Dendritic cell treated with granulocyte-macrophage colony-stimulating factor and Interleukin-4, amounts not matched to agents 40 ng/mL and 50 ng/mL, for 4 days (primary cell): ENCODE results near the gene P3H1.
"Not testable (repeated sequence)": the region's sequence is repeated elsewhere in the genome, so short reads cannot be mapped to it uniquely, and the experiment has no call there.

ENCODE experiments used
- H3K27ac Mint-ChIP-seq: one replicate; pipeline ENCODE4 v1.8.0; 2022; ENCODE audit warnings: mild to moderate bottlenecking, mixed read lengths
- H3K27me3 Mint-ChIP-seq: one replicate; pipeline ENCODE4 v1.8.0; 2022; ENCODE audit warnings: mild to moderate bottlenecking, mixed read lengths
- H3K36me3 Mint-ChIP-seq: one replicate; pipeline ENCODE4 v1.8.0; 2022; ENCODE audit warnings: low read depth, mixed read lengths
- H3K4me1 Mint-ChIP-seq: one replicate; pipeline ENCODE4 v1.8.0; 2022; ENCODE audit warnings: low read depth, mixed read lengths
- H3K4me3 Mint-ChIP-seq: one replicate; pipeline ENCODE4 v1.8.0; 2022; ENCODE audit warnings: mild to moderate bottlenecking, moderate library complexity, mixed read lengths
- H3K9me3 Mint-ChIP-seq: one replicate; pipeline ENCODE4 v1.8.0; 2022; ENCODE audit warnings: mixed read lengths
- intact Hi-C: fragments of 100-400 bp; cut with micrococcal nuclease; formaldehyde crosslinking; loops from one replicate; pipeline ENCODE4 v1.15.0; 2022

P3H1 gene

GRCh38 chr1:42737257-42737656 is 29.6 kb downstream of the P3H1 start:
- H3K36me3 Mint-ChIP-seq: no peaks in the 10 kb centered on the region
- no peaks in the 10 kb centered on the region for H3K27me3 Mint-ChIP-seq
- H3K9me3 Mint-ChIP-seq: no peaks in the 10 kb centered on the region
- peak overlapping the region; percentile 13 for H3K4me3 Mint-ChIP-seq
- H3K4me1 Mint-ChIP-seq: peaks cover 37% of the 10 kb centered on the region
- H3K27ac Mint-ChIP-seq: peak overlapping the region; percentile 82
- intact Hi-C loops: no loop called here

- no peaks in the 10 kb centered on the region for H3K27me3 Mint-ChIP-seq
- peaks cover 38% of the 10 kb centered on the region for H3K4me1 Mint-ChIP-seq
- H3K36me3 Mint-ChIP-seq: no peaks in the 10 kb centered on the region
- intact Hi-C loops: no loop called here
- peak overlapping the region; percentile 13 for H3K4me3 Mint-ChIP-seq
- peak overlapping the region; percentile 82 for H3K27ac Mint-ChIP-seq
- no peaks in the 10 kb centered on the region for H3K9me3 Mint-ChIP-seq
Observed at GRCh38 chr1:42736571-42737200, 30.1 kb downstream of the P3H1 start.

DNA sequence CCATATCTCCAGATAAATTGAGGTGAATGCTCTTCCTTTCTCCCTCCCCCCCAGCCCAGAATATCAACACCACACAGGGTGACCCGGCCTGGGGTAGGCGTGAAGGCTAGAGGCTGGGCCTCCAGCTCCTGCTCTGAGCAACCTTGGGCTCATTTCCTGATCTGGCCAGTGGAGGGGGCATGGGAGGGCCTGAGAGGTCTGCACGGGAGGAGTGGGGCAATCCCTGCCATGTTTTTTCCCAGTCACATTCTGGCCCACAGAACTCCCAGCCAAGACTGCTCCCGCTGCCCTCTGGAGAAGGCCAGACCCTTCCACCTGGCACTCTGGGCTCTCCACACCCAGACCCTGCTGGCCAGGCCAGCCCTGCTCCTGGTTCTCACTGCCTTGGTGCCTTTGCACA is 30.7 kb downstream of the P3H1 start:
- intact Hi-C loops: no loop called here
- Mint-ChIP-seq H3K27me3 (no peaks in the 10 kb centered on the region), H3K4me1 (peaks cover 38% of the 10 kb centered on the region), H3K36me3 (no peaks in the 10 kb centered on the region), H3K9me3 (no peaks in the 10 kb centered on the region), H3K4me3 (peak overlapping the region; percentile 11), H3K27ac (peak overlapping the region; percentile 82)

GRCh38 chr1:42735477-42736105 is 31.2 kb downstream of the P3H1 start:
- H3K27me3 Mint-ChIP-seq: no peaks in the 10 kb centered on the region
- intact Hi-C loops: no loop called here
- H3K9me3 Mint-ChIP-seq: no peaks in the 10 kb centered on the region
- H3K4me3 Mint-ChIP-seq: no peak overlapping the region
- H3K27ac Mint-ChIP-seq: peak overlapping the region; percentile 82
- H3K4me1 Mint-ChIP-seq: peaks cover 38% of the 10 kb centered on the region
- no peaks in the 10 kb centered on the region for H3K36me3 Mint-ChIP-seq

- no peaks in the 10 kb centered on the region for H3K36me3 Mint-ChIP-seq
- no peak overlapping the region for H3K27ac Mint-ChIP-seq
- H3K27me3 Mint-ChIP-seq: no peaks in the 10 kb centered on the region
- no peaks in the 10 kb centered on the region for H3K9me3 Mint-ChIP-seq
- H3K4me3 Mint-ChIP-seq: no peak overlapping the region
- peaks cover 38% of the 10 kb centered on the region for H3K4me1 Mint-ChIP-seq
- intact Hi-C loops: no loop called here
Observed at GRCh38 chr1:42735056-42735455, 31.8 kb downstream of the P3H1 start.

GRCh38 chr1:42734201-42735035 is 32.4 kb downstream of the P3H1 start:
- H3K4me3 Mint-ChIP-seq: no peak overlapping the region
- no peaks in the 10 kb centered on the region for H3K27me3 Mint-ChIP-seq
- H3K27ac Mint-ChIP-seq: peak overlapping the region; percentile 42
- no peaks in the 10 kb centered on the region for H3K9me3 Mint-ChIP-seq
- no peaks in the 10 kb centered on the region for H3K36me3 Mint-ChIP-seq
- intact Hi-C loops: no loop called here
- peaks cover 34% of the 10 kb centered on the region for H3K4me1 Mint-ChIP-seq

DNA sequence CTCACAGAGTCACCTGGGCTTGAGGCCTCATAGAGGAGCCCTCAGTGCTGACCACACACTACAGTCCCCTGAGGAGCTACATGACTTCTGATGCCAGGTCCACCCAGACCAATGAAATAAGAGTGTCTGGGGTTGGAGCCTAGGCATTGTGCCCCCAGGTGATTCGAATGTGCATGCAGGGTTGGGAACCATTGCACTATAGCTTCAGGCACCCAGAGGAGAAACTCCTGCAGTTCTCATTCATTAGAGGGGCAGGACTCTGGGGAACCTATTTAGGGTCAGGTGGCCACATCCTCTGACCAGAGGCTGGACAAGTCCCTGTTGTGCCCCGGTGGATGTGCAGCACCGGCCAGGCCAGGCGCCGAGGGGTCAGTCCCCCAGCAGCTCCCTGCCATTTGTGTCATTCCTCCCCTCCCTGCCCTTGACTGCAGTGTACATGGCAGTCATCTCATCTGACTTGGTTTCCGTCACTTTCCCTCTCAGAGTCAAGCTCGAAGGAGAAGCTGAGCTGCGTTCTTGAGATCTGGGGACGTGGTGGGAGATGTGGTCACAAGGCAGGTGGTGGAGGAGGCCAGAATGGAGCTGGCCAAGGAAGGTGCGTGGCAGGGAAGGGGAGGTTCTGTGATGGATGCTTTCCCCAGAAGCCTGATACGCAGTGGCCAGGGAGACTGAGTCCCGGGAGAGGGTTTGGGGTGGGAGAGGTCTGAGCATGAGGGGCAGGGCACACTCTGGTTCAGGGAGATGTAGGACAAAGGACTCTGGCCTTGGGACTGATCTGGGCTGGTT is 33.2 kb downstream of the P3H1 start:
- Mint-ChIP-seq H3K27me3 (no peaks in the 10 kb centered on the region), H3K4me3 (no peak overlapping the region), H3K27ac (peak overlapping the region; percentile 42), H3K36me3 (no peaks in the 10 kb centered on the region), H3K4me1 (peaks cover 33% of the 10 kb centered on the region), H3K9me3 (no peaks in the 10 kb centered on the region)
- intact Hi-C loops: no loop called here

- no peaks in the 10 kb centered on the region for H3K9me3 Mint-ChIP-seq
- no peak overlapping the region for H3K4me3 Mint-ChIP-seq
- no peaks in the 10 kb centered on the region for H3K27me3 Mint-ChIP-seq
- H3K36me3 Mint-ChIP-seq: no peaks in the 10 kb centered on the region
- intact Hi-C loops: no loop called here
- H3K27ac Mint-ChIP-seq: no peak overlapping the region
- H3K4me1 Mint-ChIP-seq: peaks cover 20% of the 10 kb centered on the region
Observed at GRCh38 chr1:42732126-42732680, 34.6 kb downstream of the P3H1 start.

GRCh38 chr1:42731585-42731984 is 35.2 kb downstream of the P3H1 start:
- intact Hi-C loops: no loop called here
- Mint-ChIP-seq H3K27me3 (no peaks in the 10 kb centered on the region), H3K4me3 (no peak overlapping the region), H3K36me3 (no peaks in the 10 kb centered on the region), H3K9me3 (no peaks in the 10 kb centered on the region), H3K27ac (no peak overlapping the region), H3K4me1 (peaks cover 14% of the 10 kb centered on the region)

- H3K27ac Mint-ChIP-seq: no peak overlapping the region
- no peaks in the 10 kb centered on the region for H3K27me3 Mint-ChIP-seq
- no peak overlapping the region for H3K4me3 Mint-ChIP-seq
- H3K36me3 Mint-ChIP-seq: no peaks in the 10 kb centered on the region
- H3K9me3 Mint-ChIP-seq: no peaks in the 10 kb centered on the region
- intact Hi-C loops: no loop called here
- H3K4me1 Mint-ChIP-seq: peaks cover 8% of the 10 kb centered on the region
Observed at GRCh38 chr1:42730988-42731387, 35.8 kb downstream of the P3H1 start.

GRCh38 chr1:42730002-42730401 is 36.8 kb downstream of the P3H1 start:
- Mint-ChIP-seq H3K27me3 (no peaks in the 10 kb centered on the region), H3K4me3 (no peak overlapping the region), H3K27ac (no peak overlapping the region), H3K9me3 (no peaks in the 10 kb centered on the region), H3K4me1 (peaks cover 5% of the 10 kb centered on the region), H3K36me3 (no peaks in the 10 kb centered on the region)
- intact Hi-C loops: no loop called here

- intact Hi-C loops, H3K27me3 Mint-ChIP-seq, H3K9me3 Mint-ChIP-seq, H3K4me3 Mint-ChIP-seq, H3K36me3 Mint-ChIP-seq, H3K4me1 Mint-ChIP-seq, H3K27ac Mint-ChIP-seq: not testable (repeated sequence)
Observed at GRCh38 chr1:42725820-42726219, 41.0 kb downstream of the P3H1 start.

DNA sequence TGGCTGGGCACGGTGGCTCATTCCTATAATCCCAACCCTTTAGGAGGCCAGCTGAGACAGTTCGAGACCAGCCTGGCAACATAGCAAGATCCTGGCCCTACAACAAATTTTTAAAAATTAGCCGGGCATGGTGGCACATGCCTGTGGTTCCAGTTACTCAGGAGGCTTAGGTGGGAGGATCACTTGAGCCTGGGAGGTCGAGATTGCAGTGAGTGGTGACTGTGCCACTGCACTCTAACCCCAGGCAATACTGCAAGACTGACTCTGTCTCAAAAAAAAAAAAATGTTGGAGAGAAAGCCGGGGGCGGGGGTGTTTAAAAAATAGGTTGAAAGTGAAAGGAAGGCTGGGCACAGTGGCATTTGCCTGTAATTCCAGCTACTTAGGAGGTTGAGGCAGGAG is 43.3 kb downstream of the P3H1 start:
- intact Hi-C loops: no loop called here
- Mint-ChIP-seq H3K27ac (no peak overlapping the region), H3K9me3 (no peaks in the 10 kb centered on the region), H3K4me1 (no peaks in the 10 kb centered on the region), H3K36me3 (peaks cover 2% of the 10 kb centered on the region), H3K4me3 (no peak overlapping the region), H3K27me3 (no peaks in the 10 kb centered on the region)
